OCI-LY1 (cell line): ENCODE results near the gene LIPG.
"Not testable (repeated sequence)": the region's sequence is repeated elsewhere in the genome, so short reads cannot be mapped to it uniquely, and the experiment has no call there.

Experiments used
- H2AFZ ChIP-seq: fragments of 200-600 bp; sonication (generic), shearing (Covaris generic); 2 replicates; pipeline ENCODE4 v1.6.0; 2014; ENCODE audit warnings: antibody characterized with exemption, mild to moderate bottlenecking, low read length
- H3F3A ChIP-seq: fragments of 200-600 bp; sonication (generic), shearing (Covaris generic); 2 replicates; pipeline ENCODE4 v1.6.0; 2014; ENCODE audit warnings: mild to moderate bottlenecking, antibody characterized with exemption, low read length, moderate library complexity; ENCODE audit not compliant: insufficient read depth
- H3K27ac ChIP-seq: fragments of 200-600 bp; sonication (generic); 2 replicates; pipeline ENCODE4 v1.5.1; 2014; ENCODE audit warnings: low read length, mixed run types, mild to moderate bottlenecking, low read depth; ENCODE audit not compliant: poor library complexity, severe bottlenecking
- H3K27me3 ChIP-seq: fragments of 200-600 bp; sonication (generic); 2 replicates; pipeline ENCODE4 v1.6.0; 2014; ENCODE audit warnings: antibody characterized with exemption, mild to moderate bottlenecking, low read length, moderate library complexity; ENCODE audit not compliant: insufficient read depth
- H3K36me3 ChIP-seq: fragments of 200-600 bp; sonication (generic); 2 replicates; pipeline ENCODE4 v1.6.1; 2014; ENCODE audit warnings: mild to moderate bottlenecking, antibody characterized with exemption, low read length, moderate library complexity, mixed read lengths; ENCODE audit not compliant: insufficient read depth
- H3K4me1 ChIP-seq: fragments of 200-600 bp; sonication (generic); 2 replicates; pipeline ENCODE4 v1.5.1; 2014; ENCODE audit warnings: mild to moderate bottlenecking, low read length, moderate library complexity; ENCODE audit not compliant: insufficient read depth, severe bottlenecking
- H3K4me2 ChIP-seq: fragments of 200-600 bp; sonication (generic), shearing (Covaris generic); 2 replicates; pipeline ENCODE4 v1.6.1; 2014; ENCODE audit warnings: low read length
- H3K4me3 ChIP-seq: fragments of 200-600 bp; sonication (generic); 2 replicates; pipeline ENCODE4 v1.5.1; 2014; ENCODE audit warnings: low read length, low read depth, mild to moderate bottlenecking, mixed read lengths; ENCODE audit not compliant: poor library complexity, severe bottlenecking
- H3K79me2 ChIP-seq: fragments of 200-600 bp; shearing (Covaris generic); 2 replicates; pipeline ENCODE4 v1.6.1; 2016; ENCODE audit warnings: mixed run types, low read length, mixed read lengths; ENCODE audit not compliant: insufficient read depth
- H3K9ac ChIP-seq: fragments of 200-600 bp; sonication (generic), shearing (Covaris generic); 2 replicates; pipeline ENCODE4 v1.6.1; 2014; ENCODE audit warnings: mild to moderate bottlenecking, low read length, mixed read lengths
- H3K9me2 ChIP-seq: fragments of 200-600 bp; sonication (generic), shearing (Covaris generic); 2 replicates; pipeline ENCODE4 v1.6.1; 2014; ENCODE audit warnings: low read depth, mild to moderate bottlenecking, low read length, mixed read lengths
- H3K9me3 ChIP-seq: fragments of 200-600 bp; shearing (Covaris generic); 2 replicates; pipeline ENCODE4 v1.6.1; 2014; ENCODE audit warnings: low read length, mixed read lengths
- H4K20me1 ChIP-seq: fragments of 200-600 bp; sonication (generic), shearing (Covaris generic); 2 replicates; pipeline ENCODE4 v1.6.0; 2016; ENCODE audit warnings: mild to moderate bottlenecking, low read length; ENCODE audit not compliant: insufficient read depth
- EZH2 ChIP-seq: fragments of 200-600 bp; sonication (generic), shearing (Covaris generic); IDR thresholded peaks from 2 replicates; pipeline ENCODE4 v1.8.0; 2017; ENCODE audit warnings: borderline replicate concordance, mixed run types, mild to moderate bottlenecking, antibody characterized with exemption, low read length, moderate library complexity, mixed read lengths
- TF ChIP-seq, protein P1 (sequence below): fragments of 200-600 bp; sonication (generic), shearing (Covaris generic); IDR thresholded peaks from 2 replicates; pipeline ENCODE4 v1.5.1; 2017; ENCODE audit warnings: mild to moderate bottlenecking, antibody characterized with exemption, low read length, moderate library complexity, mixed read lengths

Gene LIPG

GRCh38 chr18:49558356-49558755, 3.5 kb upstream of the LIPG start:
- no peak overlapping the region for H2AFZ ChIP-seq
- H3K4me3 ChIP-seq: no peak overlapping the region
- peaks cover 5% of the 10 kb centered on the region; the same call in 1 of the 2 replicates for H3K27me3 ChIP-seq
- TF ChIP-seq, protein P1, sequence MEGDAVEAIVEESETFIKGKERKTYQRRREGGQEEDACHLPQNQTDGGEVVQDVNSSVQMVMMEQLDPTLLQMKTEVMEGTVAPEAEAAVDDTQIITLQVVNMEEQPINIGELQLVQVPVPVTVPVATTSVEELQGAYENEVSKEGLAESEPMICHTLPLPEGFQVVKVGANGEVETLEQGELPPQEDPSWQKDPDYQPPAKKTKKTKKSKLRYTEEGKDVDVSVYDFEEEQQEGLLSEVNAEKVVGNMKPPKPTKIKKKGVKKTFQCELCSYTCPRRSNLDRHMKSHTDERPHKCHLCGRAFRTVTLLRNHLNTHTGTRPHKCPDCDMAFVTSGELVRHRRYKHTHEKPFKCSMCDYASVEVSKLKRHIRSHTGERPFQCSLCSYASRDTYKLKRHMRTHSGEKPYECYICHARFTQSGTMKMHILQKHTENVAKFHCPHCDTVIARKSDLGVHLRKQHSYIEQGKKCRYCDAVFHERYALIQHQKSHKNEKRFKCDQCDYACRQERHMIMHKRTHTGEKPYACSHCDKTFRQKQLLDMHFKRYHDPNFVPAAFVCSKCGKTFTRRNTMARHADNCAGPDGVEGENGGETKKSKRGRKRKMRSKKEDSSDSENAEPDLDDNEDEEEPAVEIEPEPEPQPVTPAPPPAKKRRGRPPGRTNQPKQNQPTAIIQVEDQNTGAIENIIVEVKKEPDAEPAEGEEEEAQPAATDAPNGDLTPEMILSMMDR: no peak
- TF ChIP-seq EZH2: no peak
- H3K36me3 ChIP-seq: no peaks in the 10 kb centered on the region
- no peak overlapping the region for H3K9ac ChIP-seq
- peaks cover 12% of the 10 kb centered on the region for H3K79me2 ChIP-seq
- H3K9me3 ChIP-seq: no peaks in the 10 kb centered on the region
- peaks cover 19% of the 10 kb centered on the region for H3K4me1 ChIP-seq
- no peak overlapping the region for H3K4me2 ChIP-seq
- no peaks in the 10 kb centered on the region; the same call in 1 of the 2 replicates for H3F3A ChIP-seq
- no peaks in the 10 kb centered on the region for H4K20me1 ChIP-seq
- H3K27ac ChIP-seq: no peak overlapping the region
- no peaks in the 10 kb centered on the region for H3K9me2 ChIP-seq

- H3K4me2 ChIP-seq, H3F3A ChIP-seq, H3K9me2 ChIP-seq, H3K36me3 ChIP-seq, H4K20me1 ChIP-seq, H3K27me3 ChIP-seq, H3K9ac ChIP-seq, H2AFZ ChIP-seq, H3K9me3 ChIP-seq, H3K27ac ChIP-seq, H3K4me3 ChIP-seq: not testable (repeated sequence)
- TF ChIP-seq, protein P1: peak; percentile 64
- Histone ChIP-seq H3K4me1 (peaks cover 30% of the 10 kb centered on the region), H3K79me2 (peaks cover 22% of the 10 kb centered on the region)
Observed at GRCh38 chr18:49559326-49559931, 2.4 kb upstream of the LIPG start.

DNA sequence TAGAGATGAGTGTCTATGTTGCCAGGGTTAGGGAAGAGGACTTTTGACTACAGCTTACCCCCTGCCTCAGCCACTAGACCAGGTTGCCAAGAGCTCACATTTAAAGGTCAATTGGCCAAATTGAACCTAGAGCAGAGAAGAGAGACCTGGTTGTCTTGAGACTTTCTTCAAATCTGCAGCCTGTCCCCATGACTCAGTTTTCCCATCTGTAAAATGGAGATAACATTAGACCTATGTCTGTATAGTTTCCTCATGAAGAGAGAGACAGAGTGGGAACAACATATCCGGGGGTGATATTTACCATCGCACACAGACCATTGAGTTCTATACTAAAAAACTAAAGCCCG, 1.6 kb upstream of the LIPG start:
- H3K27ac ChIP-seq: no peak overlapping the region
- no peaks in the 10 kb centered on the region; the same call in 1 of the 2 replicates for H3F3A ChIP-seq
- peak overlapping the region; percentile 84 for H3K4me3 ChIP-seq
- H2AFZ ChIP-seq: no peak overlapping the region
- H3K9ac ChIP-seq: no peak overlapping the region
- peaks cover 22% of the 10 kb centered on the region for H3K79me2 ChIP-seq
- H3K9me3 ChIP-seq: no peaks in the 10 kb centered on the region
- H3K4me1 ChIP-seq: peaks cover 38% of the 10 kb centered on the region
- H3K9me2 ChIP-seq: no peaks in the 10 kb centered on the region
- peaks cover 3% of the 10 kb centered on the region for H3K36me3 ChIP-seq
- H4K20me1 ChIP-seq: no peaks in the 10 kb centered on the region
- peaks cover 5% of the 10 kb centered on the region; the same call in 1 of the 2 replicates for H3K27me3 ChIP-seq
- TF ChIP-seq EZH2: no peak
- TF ChIP-seq, protein P1: no peak
- peak overlapping the region; percentile 92 for H3K4me2 ChIP-seq
